ENCODE measurements around the gene ELAPOR1. TPM values are rescaled to one million over a fixed set of nuclear protein-coding genes. Genes with fewer than 3 reads are reported as not detected.

The ELAPOR1 gene
- total and polyA plus RNA-seq, 2 experiments from 2014 or later: 0.54 to 1.2 TPM

- Histone ChIP-seq H3K9ac (peak overlapping the region; percentile 17; the same call in 1 of the 2 replicates), H3K36me3 (ENCODE audit: low read depth) (peaks cover 31% of the 10 kb centered on the region), H3K9me3 (ENCODE audit: low read depth) (no peaks in the 10 kb centered on the region), H3K27me3 (replicated peaks; ENCODE audit: insufficient read depth) (no peaks in the 10 kb centered on the region), H3K9me2 (ENCODE audit: insufficient read depth) (no peaks in the 10 kb centered on the region), H2AFZ (no peak overlapping the region), H4K20me1 (ENCODE audit: insufficient read depth) (no peaks in the 10 kb centered on the region), H3K4me2 (ENCODE audit: unreplicated experiment) (no peak overlapping the region), H3F3A (ENCODE audit: insufficient read depth) (peaks cover 41% of the 10 kb centered on the region), H3K4me3 (no peak overlapping the region), H3K27ac (no peak overlapping the region; the same call in 1 of the 2 replicates), H3K79me2 (ENCODE audit: insufficient read depth) (peaks cover 70% of the 10 kb centered on the region), H3K4me1 (ENCODE audit: insufficient read depth) (peaks cover 20% of the 10 kb centered on the region)
- no peak for DNase-seq
- TF ChIP-seq EZH2 (IDR thresholded peaks at IDR 0.05; ENCODE audit: insufficient read depth, poor library complexity, severe bottlenecking) (no peak), EZH2phosphoT487 (IDR thresholded peaks at IDR 0.05; ENCODE audit: insufficient read depth, low read depth) (no peak)
- 19 to 50% methylated on average over 1 of the region's 1 CpG for WGBS, 2 experiments (ENCODE audit: low coverage in 1 of 2, low lambda C conversion rate in 2 of 2, missing lambda C conversion rate in 2 of 2)
- in situ Hi-C loops (cut with MboI): no loop called here
Measured at GRCh38 chr1:109094871-109095270, 19.0 kb upstream of the ELAPOR1 start.

DNA sequence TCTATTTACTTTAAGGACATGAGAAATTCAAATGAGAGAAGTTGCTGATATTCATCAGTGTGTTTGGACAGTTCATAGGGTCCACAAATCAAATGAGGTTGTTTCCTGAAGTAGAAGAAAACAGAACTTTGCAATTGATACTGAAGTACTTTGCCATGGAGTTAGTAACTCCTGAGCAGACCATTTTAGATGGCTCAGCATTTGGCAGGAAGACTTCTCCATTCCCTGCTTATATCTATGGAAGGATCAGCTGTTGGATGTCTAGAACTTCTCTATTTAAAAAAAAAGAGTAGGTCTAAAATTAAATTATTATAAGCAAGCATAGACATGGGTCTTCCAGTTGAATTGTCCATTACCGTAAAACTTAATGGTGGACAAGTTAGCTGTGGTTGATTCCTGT lies 18.3 kb upstream of the ELAPOR1 start:
- Histone ChIP-seq H3K36me3 (ENCODE audit: low read depth) (peaks cover 31% of the 10 kb centered on the region), H3K4me2 (ENCODE audit: unreplicated experiment) (no peak overlapping the region), H3K79me2 (ENCODE audit: insufficient read depth) (peaks cover 72% of the 10 kb centered on the region), H2AFZ (no peak overlapping the region), H3K9me3 (ENCODE audit: low read depth) (no peaks in the 10 kb centered on the region), H3K4me3 (no peak overlapping the region), H3K9ac (no peak overlapping the region; the same call in 1 of the 2 replicates), H3K27me3 (replicated peaks; ENCODE audit: insufficient read depth) (no peaks in the 10 kb centered on the region), H4K20me1 (ENCODE audit: insufficient read depth) (no peaks in the 10 kb centered on the region), H3K4me1 (ENCODE audit: insufficient read depth) (peaks cover 20% of the 10 kb centered on the region), H3F3A (ENCODE audit: insufficient read depth) (peaks cover 41% of the 10 kb centered on the region), H3K9me2 (ENCODE audit: insufficient read depth) (no peaks in the 10 kb centered on the region), H3K27ac (no peak overlapping the region)
- no peak for DNase-seq
- no peak for TF ChIP-seq EZH2phosphoT487 (IDR thresholded peaks at IDR 0.05; ENCODE audit: insufficient read depth, low read depth)
- no peak for TF ChIP-seq EZH2 (IDR thresholded peaks at IDR 0.05; ENCODE audit: insufficient read depth, poor library complexity, severe bottlenecking)
- in situ Hi-C loops (cut with MboI): no loop called here
- 96 to 97% methylated on average over 1 of the region's 1 CpG for WGBS, 2 experiments (ENCODE audit: low coverage in 1 of 2, low lambda C conversion rate in 2 of 2, missing lambda C conversion rate in 2 of 2)

GRCh38 chr1:109096120-109096519 lies 17.8 kb upstream of the ELAPOR1 start:
- Histone ChIP-seq H3K4me2 (ENCODE audit: unreplicated experiment) (no peak overlapping the region), H3K27me3 (replicated peaks; ENCODE audit: insufficient read depth) (no peaks in the 10 kb centered on the region), H3K9me3 (ENCODE audit: low read depth) (no peaks in the 10 kb centered on the region), H3K27ac (no peak overlapping the region), H3F3A (ENCODE audit: insufficient read depth) (peaks cover 39% of the 10 kb centered on the region), H2AFZ (no peak overlapping the region), H3K9ac (no peak overlapping the region), H3K79me2 (ENCODE audit: insufficient read depth) (peaks cover 74% of the 10 kb centered on the region), H3K4me3 (no peak overlapping the region), H3K9me2 (ENCODE audit: insufficient read depth) (no peaks in the 10 kb centered on the region), H3K4me1 (ENCODE audit: insufficient read depth) (peaks cover 20% of the 10 kb centered on the region), H4K20me1 (ENCODE audit: insufficient read depth) (no peaks in the 10 kb centered on the region), H3K36me3 (ENCODE audit: low read depth) (peaks cover 31% of the 10 kb centered on the region)
- TF ChIP-seq EZH2 (IDR thresholded peaks at IDR 0.05; ENCODE audit: insufficient read depth, poor library complexity, severe bottlenecking) (no peak), EZH2phosphoT487 (IDR thresholded peaks at IDR 0.05; ENCODE audit: insufficient read depth, low read depth) (no peak)
- WGBS, 2 experiments (ENCODE audit: low coverage in 1 of 2, low lambda C conversion rate in 2 of 2, missing lambda C conversion rate in 2 of 2): 43 to 62% methylated on average over 1 of the region's 1 CpG
- in situ Hi-C loops (cut with MboI): no loop called here
- no peak for DNase-seq

GRCh38 chr1:109099938-109100773 lies 13.8 kb upstream of the ELAPOR1 start:
- Histone ChIP-seq H3K9me3 (ENCODE audit: low read depth) (no peaks in the 10 kb centered on the region), H3K36me3 (ENCODE audit: low read depth) (peaks cover 14% of the 10 kb centered on the region), H3F3A (ENCODE audit: insufficient read depth) (peaks cover 31% of the 10 kb centered on the region), H3K4me2 (ENCODE audit: unreplicated experiment) (peak overlapping the region; percentile 77), H3K27me3 (replicated peaks; ENCODE audit: insufficient read depth) (no peaks in the 10 kb centered on the region), H3K4me3 (peak overlapping the region; percentile 86), H3K27ac (peak overlapping the region; percentile 76), H3K79me2 (ENCODE audit: insufficient read depth) (peaks cover 50% of the 10 kb centered on the region), H2AFZ (peak overlapping the region; percentile 87), H3K9ac (peak overlapping the region; percentile 94), H4K20me1 (ENCODE audit: insufficient read depth) (no peaks in the 10 kb centered on the region), H3K4me1 (ENCODE audit: insufficient read depth) (peaks cover 6% of the 10 kb centered on the region; the same call in 1 of the 2 replicates), H3K9me2 (ENCODE audit: insufficient read depth) (no peaks in the 10 kb centered on the region)
- in situ Hi-C loops (cut with MboI): no loop called here
- no peak for TF ChIP-seq EZH2 (IDR thresholded peaks at IDR 0.05; ENCODE audit: insufficient read depth, poor library complexity, severe bottlenecking)
- no peak for TF ChIP-seq EZH2phosphoT487 (IDR thresholded peaks at IDR 0.05; ENCODE audit: insufficient read depth, low read depth)
- DNase-seq: peak; percentile 99
- 1% methylated on average over 69 to 77 of the region's 77 CpGs for WGBS, 2 experiments (ENCODE audit: low coverage in 1 of 2, low lambda C conversion rate in 2 of 2, missing lambda C conversion rate in 2 of 2)
